Thyroid gland (tissue), 4 donors: ENCODE results near the gene PCDH1. TPM values are rescaled to one million over a fixed set of nuclear protein-coding genes. Genes with fewer than 3 reads are reported as not detected.

Experiments
- DNase-seq, 2 donors: peaks; one replicate each; pipeline ENCODE4 v3.0.0-alpha.2; 2019
- H3K27ac ChIP-seq, 3 donors: fragments of 200-600 bp; sonication (generic); 1 replicate in 2 of 3; 2 replicates in 1 of 3; pipeline ENCODE4 v1.5.1; 2016 to 2019; ENCODE audit warnings: mild to moderate bottlenecking in 1 of 3, moderate library complexity in 1 of 3
- H3K27me3 ChIP-seq: fragments of 200-600 bp; sonication (generic); one replicate; pipeline ENCODE4 v1.5.1; 2019
- H3K36me3 ChIP-seq, 2 donors: fragments of 200-600 bp; sonication (generic); one replicate each; pipeline ENCODE4 v1.5.1; 2016 to 2019
- H3K4me1 ChIP-seq, 2 donors: fragments of 200-600 bp; sonication (generic); one replicate each; pipeline ENCODE4 v1.5.1; 2017 to 2019
- H3K4me3 ChIP-seq, 3 donors: fragments of 200-600 bp; sonication (generic); replicated peaks in 1 of 3; 1 replicate in 2 of 3; 2 replicates in 1 of 3; pipeline ENCODE4 v1.5.1; 2016; ENCODE audit warnings: mild to moderate bottlenecking in 1 of 3
- H3K9me3 ChIP-seq: fragments of 200-600 bp; sonication (generic); one replicate; pipeline ENCODE4 v1.5.1; 2017
- POLR2A ChIP-seq, 2 donors: fragments of 450-650 bp; IDR thresholded peaks; one replicate each; pipeline ENCODE4 v1.6.1; 2017; ENCODE audit warnings: antibody characterized with exemption in 2 of 2, mild to moderate bottlenecking in 2 of 2, moderate library complexity in 1 of 2
- WGBS, 2 donors: methylation state at CpG; one replicate each; pipeline ENCODE4 v1.1.5; 2017; 5-methylcytosine and 5-hydroxymethylcytosine counted together
- intact Hi-C: fragments of 100-400 bp; cut with DNase I; formaldehyde crosslinking; loops from one replicate; pipeline ENCODE4 v1.15.1; 2023
- total RNA-seq, 4 donors: library from RNA; depleted of rRNA; stranded (reverse); fragments of >200 nt; gene quantifications; one replicate each; pipeline ENCODE4 v1.2.3, GENCODE V29; 2016
- TF ChIP-seq, protein P1 (sequence below), 6 experiments: fragments of 200-600 bp in 3 of 6; fragments of 450-650 bp in 3 of 6; sonication (generic) in 3 of 6; IDR thresholded peaks; one replicate each; pipeline ENCODE4 v1.5.1; 2016 to 2019; ENCODE audit warnings: antibody characterized with exemption in 6 of 6, mild to moderate bottlenecking in 2 of 6, inconsistent platforms in 1 of 6, moderate library complexity in 1 of 6

PCDH1 gene
- total RNA-seq, 4 donors from 2014 or later, result 23.4 to 76.2 (median 37.5) TPM

DNA sequence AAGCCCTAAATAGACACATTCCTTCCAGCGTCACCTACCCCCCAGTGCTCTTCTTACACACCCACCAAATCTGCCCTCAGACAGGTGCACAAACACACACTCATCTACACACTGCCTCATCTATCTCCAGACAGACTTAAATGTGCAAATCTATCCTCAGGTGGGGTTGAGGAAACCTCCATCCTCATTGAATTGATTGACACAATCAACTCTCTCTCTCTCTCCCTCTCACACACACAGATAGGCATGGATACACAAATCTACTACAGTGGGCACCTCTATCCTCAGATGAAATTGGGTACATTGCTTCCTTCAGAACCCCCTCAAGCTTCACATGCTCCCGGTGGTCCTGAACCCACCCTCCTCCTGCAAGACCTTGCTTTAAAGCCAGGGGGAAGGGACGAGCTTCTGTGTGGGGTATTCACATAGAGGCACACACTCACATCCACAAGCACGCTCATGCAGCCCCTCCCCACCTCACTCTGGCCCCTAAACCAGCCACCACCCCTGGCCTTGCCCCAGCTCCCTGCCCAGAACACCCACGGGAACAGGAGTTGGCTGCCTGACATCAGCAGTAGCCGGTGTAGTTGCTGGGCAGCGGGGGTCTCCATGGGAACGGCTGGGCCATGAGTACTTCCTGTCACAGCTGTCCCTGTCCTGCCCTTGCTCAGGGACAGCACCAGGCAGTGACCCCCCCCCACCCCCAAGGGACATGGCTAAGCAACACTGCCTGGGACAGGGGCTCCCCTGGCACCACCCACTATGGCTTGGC is 22.8 kb downstream of the PCDH1 start:
- TF ChIP-seq POLR2A (IDR thresholded peaks at IDR 0.05), result no peak
- TF ChIP-seq, protein P1, sequence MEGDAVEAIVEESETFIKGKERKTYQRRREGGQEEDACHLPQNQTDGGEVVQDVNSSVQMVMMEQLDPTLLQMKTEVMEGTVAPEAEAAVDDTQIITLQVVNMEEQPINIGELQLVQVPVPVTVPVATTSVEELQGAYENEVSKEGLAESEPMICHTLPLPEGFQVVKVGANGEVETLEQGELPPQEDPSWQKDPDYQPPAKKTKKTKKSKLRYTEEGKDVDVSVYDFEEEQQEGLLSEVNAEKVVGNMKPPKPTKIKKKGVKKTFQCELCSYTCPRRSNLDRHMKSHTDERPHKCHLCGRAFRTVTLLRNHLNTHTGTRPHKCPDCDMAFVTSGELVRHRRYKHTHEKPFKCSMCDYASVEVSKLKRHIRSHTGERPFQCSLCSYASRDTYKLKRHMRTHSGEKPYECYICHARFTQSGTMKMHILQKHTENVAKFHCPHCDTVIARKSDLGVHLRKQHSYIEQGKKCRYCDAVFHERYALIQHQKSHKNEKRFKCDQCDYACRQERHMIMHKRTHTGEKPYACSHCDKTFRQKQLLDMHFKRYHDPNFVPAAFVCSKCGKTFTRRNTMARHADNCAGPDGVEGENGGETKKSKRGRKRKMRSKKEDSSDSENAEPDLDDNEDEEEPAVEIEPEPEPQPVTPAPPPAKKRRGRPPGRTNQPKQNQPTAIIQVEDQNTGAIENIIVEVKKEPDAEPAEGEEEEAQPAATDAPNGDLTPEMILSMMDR (IDR thresholded peaks at IDR 0.05), result no peak
- intact Hi-C loops, result no loop called here
- no peaks in the 10 kb centered on the region for H3K9me3 ChIP-seq
- H3K27ac ChIP-seq, result no peak overlapping the region
- H3K27me3 ChIP-seq, result no peaks in the 10 kb centered on the region
- 26 to 33% methylated on average over 8 of the region's 8 CpGs for whole genome bisulfite sequencing, 2 donors
- peak; percentile 63 to 71 for DNase-seq
- no peak overlapping the region for H3K4me3 ChIP-seq
- peaks cover 13 to 24% of the 10 kb centered on the region in 2 donors for H3K4me1 ChIP-seq
- H3K36me3 ChIP-seq, result no peaks in the 10 kb centered on the region

DNA sequence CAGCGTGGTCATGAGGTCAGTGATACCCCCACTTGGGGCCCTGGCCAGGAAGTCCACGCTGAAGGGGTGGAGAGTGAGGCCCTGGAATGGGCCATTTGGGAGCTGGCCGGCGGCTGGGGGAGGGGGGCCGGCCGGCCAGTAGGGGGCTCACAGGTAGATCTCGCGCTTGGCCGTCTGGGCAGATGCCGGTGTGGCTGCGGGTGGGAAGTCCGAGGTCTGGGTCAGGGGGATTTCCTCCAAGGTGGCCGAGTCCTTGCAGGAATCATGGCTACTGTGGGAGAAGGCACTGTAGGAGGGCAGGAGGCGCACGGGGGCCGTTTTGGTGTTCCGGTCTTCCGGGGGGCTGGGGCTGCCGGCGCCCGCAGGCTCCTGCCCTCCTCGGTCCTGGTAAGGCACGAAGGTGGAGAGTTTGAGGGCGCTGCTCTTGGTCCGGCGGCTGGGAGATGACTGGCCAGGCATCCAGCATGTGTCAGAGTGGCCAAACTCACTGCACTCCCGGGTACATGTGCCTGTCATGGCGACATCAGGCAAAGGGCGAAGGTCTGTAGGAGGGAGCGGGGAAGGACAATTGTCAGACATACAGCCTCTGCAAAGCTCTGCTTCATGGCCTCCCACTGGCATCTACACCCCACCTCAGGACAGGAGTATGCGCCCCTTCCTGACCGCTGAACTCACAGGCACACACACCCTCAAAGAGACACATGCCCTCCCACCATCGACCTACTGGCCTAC is 24.1 kb downstream of the PCDH1 start:
- Histone ChIP-seq H3K36me3 (no peaks in the 10 kb centered on the region), H3K27ac (no peak overlapping the region), H3K4me1 (peaks cover 17 to 26% of the 10 kb centered on the region in 2 donors), H3K4me3 (no peak overlapping the region), H3K9me3 (no peaks in the 10 kb centered on the region), H3K27me3 (no peaks in the 10 kb centered on the region)
- DNase-seq, result no peak
- TF ChIP-seq, protein P1 (IDR thresholded peaks at IDR 0.05), result no peak
- TF ChIP-seq POLR2A (IDR thresholded peaks at IDR 0.05), result no peak
- WGBS, 2 donors, result 88 to 89% methylated on average over 22 to 33 of the region's 33 CpGs
- intact Hi-C loops, result no loop called here

DNA sequence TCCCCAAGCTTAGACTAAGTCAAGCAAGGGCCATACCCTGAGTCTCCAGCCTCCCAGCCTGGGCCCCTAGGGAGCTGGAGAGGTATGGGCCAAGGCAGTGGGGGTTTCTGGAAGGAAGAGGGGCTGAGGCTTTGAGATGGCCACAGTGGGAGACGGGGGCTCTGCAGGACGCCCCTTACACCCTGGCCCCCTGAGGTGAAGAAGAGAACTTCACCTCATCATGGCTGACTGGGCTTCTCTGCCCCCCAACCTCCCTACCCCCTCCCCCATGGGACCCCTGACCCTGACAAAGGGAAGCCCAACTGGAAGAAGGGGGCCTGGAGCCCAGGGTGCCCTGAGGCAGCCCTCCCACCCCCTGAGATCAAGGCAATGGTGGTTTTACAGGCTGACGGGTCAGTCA is 25.8 kb downstream of the PCDH1 start:
- no peaks in the 10 kb centered on the region for H3K9me3 ChIP-seq
- H3K36me3 ChIP-seq, result no peaks in the 10 kb centered on the region
- no peak for DNase-seq
- no peaks in the 10 kb centered on the region for H3K27me3 ChIP-seq
- no peak overlapping the region for H3K27ac ChIP-seq
- TF ChIP-seq, protein P1 (IDR thresholded peaks at IDR 0.05), result no peak
- TF ChIP-seq POLR2A (IDR thresholded peaks at IDR 0.05), result no peak
- WGBS, 2 donors, result 83 to 100% methylated on average over 2 of the region's 3 CpGs
- intact Hi-C loops, result no loop called here
- H3K4me1 ChIP-seq, result peaks cover 16 to 32% of the 10 kb centered on the region in 2 donors
- no peak overlapping the region for H3K4me3 ChIP-seq

DNA sequence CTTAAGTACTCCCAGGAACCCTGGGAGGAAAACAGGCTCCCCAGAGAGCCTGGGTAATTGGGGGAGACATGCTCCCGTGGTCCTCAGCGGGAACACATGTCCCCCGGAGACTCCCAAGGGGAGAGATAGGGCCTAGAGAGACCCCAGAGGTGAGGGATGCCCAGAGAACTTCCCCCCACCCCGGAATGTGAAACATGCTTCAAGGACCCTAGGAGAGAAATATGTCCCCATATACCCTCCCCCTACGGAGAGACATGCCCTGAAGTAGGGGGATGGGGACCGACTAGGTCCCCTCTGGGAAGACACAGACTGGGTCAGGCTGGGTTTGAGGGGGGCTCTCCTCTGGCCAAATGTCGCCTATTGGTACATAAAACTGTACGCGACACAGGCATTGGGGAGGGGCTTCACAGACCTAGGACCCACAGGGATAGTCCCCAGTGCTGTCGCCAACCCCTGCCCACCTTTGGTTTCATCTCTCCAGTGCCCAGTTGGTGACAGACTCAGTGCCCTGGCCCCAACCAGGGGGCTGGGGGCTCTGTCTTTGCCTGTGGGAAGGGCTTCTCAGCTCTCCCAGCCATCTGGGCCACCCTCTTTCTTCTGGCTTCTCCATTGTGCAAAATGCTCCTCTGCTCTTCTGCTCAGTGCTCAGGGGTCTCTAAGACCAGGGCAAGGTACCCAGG is 26.9 kb downstream of the PCDH1 start:
- no peak overlapping the region for H3K4me3 ChIP-seq
- WGBS, 2 donors, result 83 to 84% methylated on average over 7 to 10 of the region's 10 CpGs
- no peaks in the 10 kb centered on the region for H3K36me3 ChIP-seq
- H3K4me1 ChIP-seq, result peaks cover 16 to 32% of the 10 kb centered on the region in 2 donors
- H3K27me3 ChIP-seq, result no peaks in the 10 kb centered on the region
- H3K27ac ChIP-seq, result peak overlapping the region in 2 of 3 donors; percentile 71 to 95
- H3K9me3 ChIP-seq, result no peaks in the 10 kb centered on the region
- no peak for DNase-seq
- intact Hi-C loops, result no loop called here
- TF ChIP-seq, protein P1 (IDR thresholded peaks at IDR 0.05), result no peak
- TF ChIP-seq POLR2A (IDR thresholded peaks at IDR 0.05), result no peak
